HG02970 (cell line): ENCODE data around the gene TACR1.
"Not testable (repeated sequence)": the region's sequence is repeated elsewhere in the genome, so short reads cannot be mapped to it uniquely, and the experiment has no call there.

Source experiments
- ATAC-seq: cut with Tn5 transposase; IDR thresholded peaks from one replicate; pipeline ENCODE4 v1.9.1; 2021; ENCODE audit warnings: mild to moderate bottlenecking, moderate library complexity, moderate number of reproducible peaks; ENCODE audit not compliant: unreplicated experiment, low FRiP score

TACR1 gene

GRCh38 chr2:75195076-75195691, 4.1 kb downstream of the TACR1 start:
- ATAC-seq = no peak

- no peak for ATAC-seq
Measured at GRCh38 chr2:75194184-75194868, 5.0 kb downstream of the TACR1 start.

- ATAC-seq = no peak
Measured at GRCh38 chr2:75192496-75192895, 6.8 kb downstream of the TACR1 start.

- ATAC-seq = no peak
Measured at GRCh38 chr2:75190271-75190990, 8.9 kb downstream of the TACR1 start.

DNA sequence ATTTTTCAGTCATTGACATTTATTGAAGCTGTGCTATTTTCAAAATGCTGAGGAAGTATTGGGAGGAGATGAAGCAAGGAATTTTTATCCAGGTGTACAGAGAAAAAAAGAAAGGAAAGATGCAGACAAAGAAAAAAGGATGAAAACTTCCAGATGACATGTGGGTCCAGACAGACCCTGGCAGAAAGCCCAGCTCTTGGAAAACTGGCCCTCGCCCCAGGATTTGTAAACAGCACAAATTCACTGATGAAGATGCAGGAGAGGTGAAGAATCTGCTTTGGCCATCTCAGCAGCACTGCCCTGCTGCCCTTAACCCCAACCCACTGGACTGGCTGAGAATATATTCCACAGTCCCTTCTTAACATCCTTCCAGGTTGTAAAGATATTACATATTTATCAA, 12.5 kb downstream of the TACR1 start:
- no peak for ATAC-seq

DNA sequence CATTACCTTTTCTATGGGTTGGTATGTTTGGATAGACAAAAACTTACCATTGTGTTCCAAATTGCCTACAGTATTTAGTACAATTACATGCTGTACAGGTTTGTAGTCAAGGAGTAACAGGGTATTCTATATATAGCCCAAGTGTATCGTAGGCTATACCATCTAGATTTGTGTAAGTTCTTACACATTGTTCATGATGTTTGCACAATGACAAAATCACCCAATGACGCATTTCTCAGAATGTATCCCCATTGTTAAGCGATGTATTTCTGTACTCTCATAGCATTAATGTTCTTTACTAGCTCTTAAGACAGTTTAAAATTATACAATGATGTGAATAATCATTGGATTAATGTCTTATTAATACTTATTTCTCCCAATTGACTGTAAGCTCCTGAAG, 16.7 kb downstream of the TACR1 start:
- no peak for ATAC-seq

DNA sequence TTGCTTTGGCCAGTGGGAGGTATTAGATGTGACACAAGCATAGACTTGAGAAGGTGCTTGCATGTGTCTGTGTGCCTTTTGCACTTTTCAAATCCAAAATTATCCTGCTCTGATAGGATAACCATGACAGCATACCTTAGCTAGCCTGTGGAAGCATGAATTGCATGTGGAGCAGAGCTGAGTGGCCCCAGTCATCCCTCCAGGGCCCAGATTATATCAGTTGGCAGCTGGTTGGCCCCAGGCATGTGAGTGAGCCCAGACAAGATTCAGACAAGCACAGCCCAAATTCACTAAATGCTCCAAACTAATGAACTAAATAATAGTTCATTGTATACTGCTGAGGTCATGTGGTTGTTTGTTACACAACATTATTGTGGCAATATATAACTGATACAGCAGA, 18.8 kb downstream of the TACR1 start:
- no peak for ATAC-seq

GRCh38 chr2:75177427-75177826, 21.9 kb downstream of the TACR1 start:
- ATAC-seq = no peak

DNA sequence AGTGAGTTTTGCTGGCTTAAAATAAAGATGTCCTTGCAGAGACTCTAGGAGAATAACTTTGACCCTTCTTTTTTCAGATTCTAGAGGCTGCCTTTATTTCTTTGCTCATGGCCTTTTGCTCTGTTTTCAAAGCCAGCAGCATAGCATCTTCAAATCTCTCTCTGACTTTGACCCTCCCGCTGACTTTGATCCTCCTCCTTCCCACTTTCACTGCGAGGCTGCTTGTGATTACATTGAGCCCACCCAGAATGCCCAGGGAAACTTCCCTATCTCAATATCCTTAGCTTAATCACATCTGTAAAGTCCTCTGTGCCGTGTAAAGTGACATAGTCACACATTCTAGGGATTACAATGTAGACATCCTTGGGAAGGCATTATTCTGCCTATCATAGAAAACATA, 23.9 kb downstream of the TACR1 start:
- no peak for ATAC-seq

GRCh38 chr2:75174981-75175380, 24.3 kb downstream of the TACR1 start:
- ATAC-seq = no peak

- no peak for ATAC-seq
Measured at GRCh38 chr2:75174519-75174918, 24.8 kb downstream of the TACR1 start.

DNA sequence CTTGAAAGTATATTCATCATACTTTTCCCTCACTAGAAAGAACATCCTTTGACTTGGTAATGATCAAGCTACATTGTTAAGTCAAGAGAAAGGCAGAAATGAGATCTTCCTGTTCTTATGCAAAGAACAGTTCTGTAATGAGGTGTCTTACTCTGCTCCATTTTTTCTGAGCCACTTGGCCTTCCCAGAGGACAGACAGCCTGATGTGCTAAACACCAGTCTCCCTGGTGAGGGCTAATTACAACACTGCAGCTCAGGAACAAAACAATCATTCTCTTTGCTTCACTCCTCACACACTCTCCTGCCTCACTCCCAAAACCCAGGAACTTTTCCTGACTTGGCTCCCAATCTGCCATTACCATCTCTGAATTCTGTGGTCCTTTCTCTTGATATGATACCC, 25.6 kb downstream of the TACR1 start:
- no peak for ATAC-seq

DNA sequence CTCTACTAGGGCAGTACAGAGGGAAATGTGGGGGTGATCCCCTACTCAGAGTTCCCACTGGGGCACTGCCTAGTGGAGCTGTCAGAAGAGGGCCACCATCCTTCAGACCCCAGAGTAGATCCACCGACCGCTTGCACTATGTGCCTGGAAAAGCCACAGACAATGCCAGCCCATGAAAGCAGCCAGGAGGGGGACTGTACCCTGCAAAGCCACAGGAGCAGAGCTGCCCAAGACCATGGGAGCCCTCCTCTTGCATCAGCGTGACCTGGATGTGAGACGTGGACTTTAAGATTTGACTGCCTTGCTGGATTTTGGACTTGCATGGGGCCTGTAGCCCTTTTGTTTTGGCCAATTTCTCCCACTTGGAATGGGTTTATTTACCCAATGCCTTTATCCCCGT, 27.9 kb downstream of the TACR1 start:
- not testable (repeated sequence) for ATAC-seq

GRCh38 chr2:75170889-75171288, 28.4 kb downstream of the TACR1 start:
- ATAC-seq = no peak

DNA sequence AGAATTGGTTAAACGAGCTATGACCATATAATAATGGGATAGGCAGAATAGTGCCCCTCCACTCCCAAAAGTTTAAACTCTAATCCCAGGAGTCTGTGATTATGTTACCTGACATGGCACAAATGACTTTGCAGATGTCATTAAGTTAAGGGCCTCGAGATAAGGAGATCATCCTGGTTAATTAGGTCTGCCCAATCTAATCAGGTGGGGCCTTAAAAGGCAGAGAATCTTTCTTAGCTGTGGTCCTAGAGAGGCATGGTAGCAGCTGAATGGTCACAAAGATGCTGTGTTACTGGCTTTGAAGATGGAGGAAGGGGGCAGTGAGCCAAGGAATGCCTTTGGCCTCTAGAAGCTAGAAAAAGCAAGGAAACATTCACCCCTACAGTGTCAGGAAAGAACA, 31.1 kb downstream of the TACR1 start:
- ATAC-seq = no peak

DNA sequence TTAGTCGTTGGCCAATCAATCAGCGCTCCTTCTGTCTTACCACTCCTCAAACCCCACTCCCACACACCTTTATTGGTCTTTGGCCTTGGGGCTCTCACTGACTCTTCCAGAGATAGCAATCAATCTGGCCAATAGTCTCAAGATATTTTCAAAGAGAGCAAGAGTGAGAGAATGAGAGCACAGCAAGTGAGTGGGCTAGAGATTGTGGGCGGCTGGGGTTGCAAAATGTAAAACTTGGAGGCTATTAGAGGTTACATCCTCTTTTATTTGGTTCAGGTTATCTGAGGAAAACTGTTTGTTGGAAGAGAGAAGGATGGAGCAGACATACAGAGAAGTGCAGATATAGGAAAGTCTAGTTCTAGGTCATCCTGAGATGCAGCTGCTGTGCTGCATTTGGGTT, 32.8 kb downstream of the TACR1 start:
- no peak for ATAC-seq

DNA sequence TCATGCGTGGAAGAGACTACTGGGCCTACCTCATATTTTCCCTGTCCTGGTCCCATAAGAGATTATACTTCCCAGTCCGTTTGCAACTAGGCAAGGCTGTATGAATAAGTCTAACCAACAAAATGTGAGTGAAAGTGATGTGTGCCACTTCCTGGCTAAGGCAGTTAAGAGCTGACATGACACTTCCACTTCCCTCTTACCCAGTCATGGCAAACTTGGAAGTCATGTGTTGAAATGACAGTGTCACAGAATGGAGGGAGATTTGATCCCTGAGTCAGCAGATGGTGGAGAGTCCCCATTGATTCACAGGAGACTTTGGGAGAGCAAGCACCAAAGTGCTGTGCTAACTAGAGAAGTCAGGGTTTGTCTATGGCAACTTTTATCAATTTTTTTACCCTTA, 36.4 kb downstream of the TACR1 start:
- ATAC-seq = no peak

- no peak for ATAC-seq
Measured at GRCh38 chr2:75162259-75162658, 37.1 kb downstream of the TACR1 start.

- no peak for ATAC-seq
Measured at GRCh38 chr2:75157435-75157834, 41.9 kb downstream of the TACR1 start.

DNA sequence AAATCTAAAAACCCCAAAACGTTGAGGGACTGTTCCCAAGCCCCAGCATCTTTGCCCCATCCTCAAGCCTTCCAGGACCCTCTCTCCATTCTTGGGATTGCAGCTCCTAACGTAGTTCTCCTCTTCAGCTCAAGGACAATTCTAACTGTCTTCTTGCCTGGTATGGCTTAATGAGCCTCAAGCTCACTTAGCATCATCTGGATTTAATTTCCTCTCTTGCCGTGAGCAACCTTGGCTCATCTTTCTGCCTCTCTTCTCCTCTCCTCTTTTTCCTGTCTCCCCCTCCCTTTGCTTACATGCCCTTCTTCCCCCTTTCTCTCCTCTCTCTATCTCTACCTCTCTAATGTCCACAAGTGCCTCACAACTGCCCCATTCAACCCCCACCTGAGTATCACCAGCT, 44.2 kb downstream of the TACR1 start:
- no peak for ATAC-seq

DNA sequence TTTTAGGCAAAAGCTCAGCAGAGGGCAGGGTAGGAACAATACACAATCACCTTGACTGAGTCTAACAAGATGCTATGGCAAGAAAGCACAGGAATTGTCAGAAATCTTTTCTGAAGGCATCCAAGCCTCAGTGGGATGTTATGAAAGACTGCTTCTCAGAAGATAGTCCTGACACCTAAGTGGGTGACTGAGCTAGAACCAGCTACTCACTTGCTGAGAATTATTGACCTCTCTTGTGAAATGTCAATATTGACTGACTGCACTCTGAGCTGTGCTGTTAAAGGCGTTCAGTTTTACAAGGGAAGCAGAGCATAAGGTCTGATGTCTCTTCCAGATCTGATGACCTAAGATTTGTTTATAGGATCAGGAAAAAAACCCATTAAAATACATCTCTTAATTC, 46.1 kb downstream of the TACR1 start:
- no peak for ATAC-seq

DNA sequence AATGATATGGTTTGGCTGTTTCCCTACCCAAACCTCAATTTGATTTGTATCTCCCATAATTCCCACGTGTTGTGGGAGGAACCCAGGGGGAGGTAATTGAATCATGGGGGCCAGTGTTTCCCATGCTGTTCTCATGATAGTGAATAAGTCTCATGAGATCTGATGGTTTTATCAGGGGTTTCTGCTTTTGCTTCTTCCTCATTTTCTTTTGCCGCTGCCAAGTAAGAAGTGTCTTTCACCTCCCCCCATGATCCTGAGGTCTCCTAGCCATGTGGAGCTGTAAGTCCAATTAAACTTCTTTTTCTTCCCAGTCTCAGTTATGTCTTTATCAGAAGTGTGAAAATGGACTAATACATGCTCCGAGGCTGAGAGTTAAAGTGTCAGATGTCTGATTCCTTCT, 47.1 kb downstream of the TACR1 start:
- not testable (repeated sequence) for ATAC-seq
